H9 (cell line): ENCODE data around the gene MAGEA9. TPM values are rescaled to one million over a fixed set of nuclear protein-coding genes. Genes with fewer than 3 reads are reported as not detected.

Experiments
- DNase-seq: peaks from one replicate; pipeline ENCODE4 v3.0.0-alpha.2; 2017
- H2AFZ ChIP-seq: one replicate; pipeline ENCODE4 v1.6.1; 2013; ENCODE audit warnings: mild to moderate bottlenecking, low read length, control low read depth, moderate library complexity
- H2AK5ac ChIP-seq: 2 replicates; pipeline ENCODE4 v1.6.1; 2013; ENCODE audit warnings: low read length, control low read depth, mixed read lengths; ENCODE audit not compliant: insufficient read length
- H2BK120ac ChIP-seq: one replicate; pipeline ENCODE4 v1.6.1; 2013; ENCODE audit warnings: low read depth, mild to moderate bottlenecking, low read length, control low read depth, inconsistent platforms; ENCODE audit not compliant: poor library complexity, severe bottlenecking
- H2BK12ac ChIP-seq: 2 replicates; pipeline ENCODE4 v1.6.1; 2013; ENCODE audit warnings: low read length, control low read depth, mixed read lengths, low read depth; ENCODE audit not compliant: insufficient read length
- H2BK15ac ChIP-seq: 2 replicates; pipeline ENCODE4 v1.6.1; 2013; ENCODE audit warnings: low read depth, low read length, control low read depth
- H2BK20ac ChIP-seq: one replicate; pipeline ENCODE4 v1.6.1; 2013; ENCODE audit warnings: low read depth, mild to moderate bottlenecking, low read length, control low read depth, inconsistent platforms; ENCODE audit not compliant: poor library complexity, severe bottlenecking
- H2BK5ac ChIP-seq: 2 replicates; pipeline ENCODE4 v1.6.1; 2013; ENCODE audit warnings: low read length, control low read depth, mixed read lengths; ENCODE audit not compliant: insufficient read length
- H3K14ac ChIP-seq: 2 replicates; pipeline ENCODE4 v1.6.1; 2013; ENCODE audit warnings: low read length, control low read depth; ENCODE audit not compliant: insufficient read depth
- H3K18ac ChIP-seq: 2 replicates; pipeline ENCODE4 v1.6.1; 2013; ENCODE audit warnings: low read depth, mild to moderate bottlenecking, mixed read lengths, low read length, control low read depth; ENCODE audit not compliant: insufficient read length
- H3K23ac ChIP-seq: 2 replicates; pipeline ENCODE4 v1.6.1; 2013; ENCODE audit warnings: low read length, control low read depth, mixed read lengths, low read depth; ENCODE audit not compliant: insufficient read length
- H3K23me2 ChIP-seq: 2 replicates; pipeline ENCODE4 v1.6.1; 2013; ENCODE audit warnings: low read depth, mild to moderate bottlenecking, mixed read lengths, low read length, control low read depth; ENCODE audit not compliant: insufficient read length, poor library complexity, severe bottlenecking
- H3K27ac ChIP-seq: 2 replicates; pipeline ENCODE4 v1.5.1; 2013; ENCODE audit warnings: low read length, control low read depth, mixed read lengths, low read depth; ENCODE audit not compliant: insufficient read length
- H3K27me3 ChIP-seq: 2 replicates; pipeline ENCODE4 v1.6.1; 2013; ENCODE audit warnings: low read length, control low read depth, inconsistent platforms; ENCODE audit not compliant: insufficient read depth
- H3K4ac ChIP-seq: 2 replicates; pipeline ENCODE4 v1.6.1; 2013; ENCODE audit warnings: low read depth, mild to moderate bottlenecking, control low read depth, inconsistent platforms, low read length, moderate library complexity
- H3K4me1 ChIP-seq: 2 replicates; pipeline ENCODE4 v1.6.1; 2013; ENCODE audit warnings: low read length, control low read depth, inconsistent platforms; ENCODE audit not compliant: insufficient read depth
- H3K4me2 ChIP-seq: 2 replicates; pipeline ENCODE4 v1.6.1; 2013; ENCODE audit warnings: low read length, control low read depth, mixed read lengths; ENCODE audit not compliant: insufficient read length, insufficient read depth
- H3K56ac ChIP-seq: 2 replicates; pipeline ENCODE4 v1.6.1; 2013; ENCODE audit warnings: low read depth, mild to moderate bottlenecking, mixed read lengths, low read length, control low read depth; ENCODE audit not compliant: insufficient read length
- H3K79me1 ChIP-seq: 2 replicates; pipeline ENCODE4 v1.6.1; 2013; ENCODE audit warnings: low read depth, mild to moderate bottlenecking, moderate library complexity, low read length, control low read depth, inconsistent platforms; ENCODE audit not compliant: insufficient read depth, poor library complexity, severe bottlenecking
- H3K79me2 ChIP-seq: 2 replicates; pipeline ENCODE4 v1.6.1; 2013; ENCODE audit warnings: low read length, control low read depth, inconsistent platforms; ENCODE audit not compliant: insufficient read depth
- H3K9ac ChIP-seq: 2 replicates; pipeline ENCODE4 v1.6.1; 2013; ENCODE audit warnings: low read length, control low read depth, mixed read lengths; ENCODE audit not compliant: insufficient read length; ENCODE audit errors: extremely low read depth
- H3K9me3 ChIP-seq: one replicate; pipeline ENCODE4 v1.6.1; 2013; ENCODE audit warnings: low read depth, low read length, inconsistent platforms; ENCODE audit not compliant: control insufficient read depth
- H3T11ph ChIP-seq: one replicate; pipeline ENCODE4 v1.6.1; 2013; ENCODE audit warnings: mild to moderate bottlenecking, low read length, control low read depth, inconsistent platforms
- H4K20me1 ChIP-seq: one replicate; pipeline ENCODE4 v1.6.1; 2013; ENCODE audit not compliant: control insufficient read depth, insufficient read length, insufficient read depth
- H4K5ac ChIP-seq: 2 replicates; pipeline ENCODE4 v1.6.1; 2013; ENCODE audit warnings: low read depth, mild to moderate bottlenecking, mixed read lengths, low read length, control low read depth; ENCODE audit not compliant: insufficient read length
- H4K8ac ChIP-seq: replicated peaks from 2 replicates; pipeline ENCODE4 v1.6.1; 2013; ENCODE audit warnings: low read length, control low read depth, mixed read lengths, low read depth; ENCODE audit not compliant: insufficient read length
- H4K91ac ChIP-seq: 2 replicates; pipeline ENCODE4 v1.6.1; 2013; ENCODE audit warnings: low read depth, mild to moderate bottlenecking, moderate library complexity, mixed read lengths, low read length, control low read depth; ENCODE audit not compliant: insufficient read length
- H3K27ac Mint-ChIP-seq, 3 experiments: 2 replicates in 2 of 3; 3 replicates in 1 of 3; pipeline ENCODE4 v1.8.0; 2020 to 2021; ENCODE audit warnings: mixed read lengths in 3 of 3, mild to moderate bottlenecking in 1 of 3, moderate library complexity in 1 of 3
- H3K27me3 Mint-ChIP-seq: 2 replicates; pipeline ENCODE4 v1.8.0; 2021; ENCODE audit warnings: low read depth, mild to moderate bottlenecking, moderate library complexity, mixed read lengths
- H3K36me3 Mint-ChIP-seq, 3 experiments: 2 replicates in 2 of 3; 3 replicates in 1 of 3; pipeline ENCODE4 v1.8.0; 2020 to 2021; ENCODE audit warnings: low read depth in 3 of 3, mixed read lengths in 3 of 3; ENCODE audit not compliant: insufficient read depth in 1 of 3
- H3K4me1 Mint-ChIP-seq, 2 experiments: 2 replicates each; pipeline ENCODE4 v1.8.0; 2020; ENCODE audit warnings: mixed read lengths in 2 of 2
- H3K4me3 Mint-ChIP-seq, 2 experiments: 2 replicates in 1 of 2; 3 replicates in 1 of 2; pipeline ENCODE4 v1.8.0; 2020 to 2021; ENCODE audit warnings: mild to moderate bottlenecking in 2 of 2, mixed read lengths in 2 of 2, moderate library complexity in 1 of 2
- H3K9me3 Mint-ChIP-seq, 2 experiments: 2 replicates in 1 of 2; 3 replicates in 1 of 2; pipeline ENCODE4 v1.8.0; 2020; ENCODE audit warnings: mild to moderate bottlenecking in 2 of 2, mixed read lengths in 2 of 2, moderate library complexity in 1 of 2
- CTCF ChIP-seq: fragments of 200-600 bp; sonication (generic); conservative IDR thresholded peaks from 3 replicates; pipeline ENCODE4 v1.8.0; 2021; ENCODE audit warnings: antibody characterized with exemption, mild to moderate bottlenecking
- total RNA-seq: library from RNA; stranded (reverse); gene quantifications from 2 replicates; pipeline ENCODE4 v1.2.1, GENCODE V29; 2021

The MAGEA9 gene
- total RNA-seq, 1 experiment from 2014 or later: 0.28 TPM

- Histone ChIP-seq H4K20me1 (no peaks in the 10 kb centered on the region), H3K79me1 (no peaks in the 10 kb centered on the region), H2AFZ (no peak overlapping the region), H3K23ac (no peak overlapping the region), H3K27ac (no peak overlapping the region), H4K8ac (no peak overlapping the region), H2BK12ac (no peak overlapping the region), H3K4ac (no peak overlapping the region), H4K5ac (no peak overlapping the region), H2AK5ac (no peak overlapping the region), H3K14ac (no peak overlapping the region), H3K27me3 (no peaks in the 10 kb centered on the region), H3K23me2 (no peaks in the 10 kb centered on the region), H3K56ac (no peak overlapping the region), H2BK20ac (no peak overlapping the region), H3K9ac (no peak overlapping the region), H3K18ac (no peak overlapping the region), H2BK5ac (no peak overlapping the region), H3K4me2 (no peak overlapping the region), H3T11ph (no peak overlapping the region), H2BK15ac (no peak overlapping the region), H3K79me2 (no peaks in the 10 kb centered on the region), H4K91ac (no peak overlapping the region), H3K9me3 (peaks cover 14% of the 10 kb centered on the region), H3K4me1 (peaks cover 3% of the 10 kb centered on the region; the same call in 1 of the 2 replicates), H2BK120ac (no peak overlapping the region)
- peaks cover 40 to 46% of the 10 kb centered on the region in 2 experiments for H3K4me1 Mint-ChIP-seq
- H3K27me3 Mint-ChIP-seq: no peaks in the 10 kb centered on the region; the same call in none of the 2 replicates
- peak overlapping the region in 1 of 3 experiments; percentile 66; a peak in 2 of 7 replicates for H3K27ac Mint-ChIP-seq
- H3K36me3 Mint-ChIP-seq: peaks cover 12 to 20% (median 20%) of the 10 kb centered on the region in 3 experiments
- no peak for TF ChIP-seq CTCF
- H3K4me3 Mint-ChIP-seq: peak overlapping the region in 1 of 2 experiments; percentile 53; a peak in 1 of 5 replicates
- H3K9me3 Mint-ChIP-seq: peaks cover 64 to 72% of the 10 kb centered on the region in 2 experiments
- DNase-seq: no peak
These were observed 55.4 kb downstream of the MAGEA9 start for GRCh38 chrX:149837167-149837566.

Other genes starting within 250 kb of the MAGEA9 start
- 7.9 and 8.8 TPM in 2 replicates for gene EOLA1, start 240.9 kb upstream of the MAGEA9 start, total RNA-seq
- not detected in 2 replicates for gene HSFX3, start 232.0 kb upstream of the MAGEA9 start, total RNA-seq
- 0.31 TPM in 1 of 2 replicates, not detected in the other for gene MAGEA9B, start 194.5 kb upstream of the MAGEA9 start, total RNA-seq
- gene HSFX2, start 186.6 kb upstream of the MAGEA9 start, total RNA-seq: not detected in 2 replicates
- 22.7 and 23.6 TPM in 2 replicates for gene TMEM185A, start 150.1 kb upstream of the MAGEA9 start, total RNA-seq
- gene MAGEA11, start 69.9 kb upstream of the MAGEA9 start, total RNA-seq: not detected in 2 replicates
- gene HSFX1, start 7.9 kb upstream of the MAGEA9 start, total RNA-seq: 0.50 and 0.55 TPM in 2 replicates
- not detected in 2 replicates for gene MAGEA8, start 99.3 kb downstream of the MAGEA9 start, total RNA-seq
- not detected in 2 replicates for gene HSFX4, start 147.6 kb downstream of the MAGEA9 start, total RNA-seq
- 38.9 and 39.6 TPM in 2 replicates for gene EOLA2, start 156.6 kb downstream of the MAGEA9 start, total RNA-seq